ENCODE measurements around the gene OAS2. TPM values are rescaled to one million over a fixed set of nuclear protein-coding genes. Genes with fewer than 3 reads are reported as not detected.

OAS2 gene
- total RNA-seq, 1 donor from 2014 or later: 0.36 TPM

DNA sequence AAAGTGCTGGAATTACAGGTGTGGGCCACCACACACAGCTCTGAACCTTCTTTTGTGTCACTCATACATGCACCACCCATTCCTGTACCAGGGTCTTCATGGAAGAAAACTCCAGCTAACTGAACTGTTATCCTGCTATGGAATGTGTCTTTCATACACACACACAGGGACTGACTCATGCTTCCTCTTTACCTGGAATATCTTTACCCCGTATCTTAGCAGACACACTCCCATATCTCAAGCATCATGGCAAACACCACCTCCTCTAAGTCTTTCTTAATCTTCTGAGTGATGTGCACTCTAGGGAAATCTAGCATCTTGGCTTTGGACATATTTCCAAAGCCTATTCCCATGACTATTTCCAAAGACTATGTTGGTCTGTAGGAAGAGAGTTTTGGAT lies 43.2 kb downstream of the OAS2 start:
- H3K9me3 Mint-ChIP-seq: peaks cover 5% of the 10 kb centered on the region
- no peak overlapping the region for H3K4me3 Mint-ChIP-seq
- H3K27ac Mint-ChIP-seq: no peak overlapping the region
- H3K27me3 Mint-ChIP-seq (ENCODE audit: low read depth): peaks cover 57% of the 10 kb centered on the region
- H3K4me1 Mint-ChIP-seq: no peaks in the 10 kb centered on the region
- H3K36me3 Mint-ChIP-seq: no peaks in the 10 kb centered on the region
- DNase-seq (ENCODE audit: low spot score in 2 of 2, unreplicated experiment in 2 of 2): no peak
- TF ChIP-seq CTCF (IDR thresholded peaks at IDR 0.05; ENCODE audit: unreplicated experiment): no peak

DNA sequence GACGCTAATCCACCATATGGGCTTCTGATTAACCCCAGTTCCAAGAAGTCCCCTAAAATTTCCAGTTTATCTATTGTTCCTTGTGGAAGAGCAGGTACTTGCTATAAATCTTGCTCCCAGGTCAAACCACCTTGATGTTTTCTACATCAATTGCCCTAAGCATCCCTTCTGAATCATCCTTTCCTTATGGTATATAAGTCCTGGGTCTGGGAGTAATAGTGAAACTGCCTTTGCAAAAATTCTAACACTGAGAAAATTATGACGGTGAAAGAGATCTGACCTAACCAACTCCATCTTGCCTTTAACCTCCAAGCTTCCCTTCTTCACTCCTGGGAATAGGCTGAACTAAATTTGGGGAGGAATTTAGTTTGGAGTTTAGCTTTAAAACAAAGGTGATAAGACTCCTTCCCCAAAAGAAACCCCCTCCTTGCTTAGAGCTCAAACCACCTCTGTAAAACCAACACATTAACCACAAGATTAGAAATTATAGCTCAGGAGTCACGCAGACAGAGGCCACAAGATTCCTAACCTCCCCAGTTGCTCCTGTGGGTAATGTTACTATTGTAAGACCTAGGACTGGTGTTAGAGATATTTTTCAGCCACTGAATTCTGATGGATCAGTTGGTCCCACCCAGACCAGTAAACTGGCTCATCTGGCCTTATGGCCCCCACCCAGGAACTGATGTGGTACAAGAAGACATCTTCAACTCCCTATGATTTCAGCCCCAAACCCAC lies 44.4 kb downstream of the OAS2 start:
- H3K27me3 Mint-ChIP-seq (ENCODE audit: low read depth): peaks cover 60% of the 10 kb centered on the region
- DNase-seq (ENCODE audit: low spot score in 2 of 2, unreplicated experiment in 2 of 2): no peak
- no peaks in the 10 kb centered on the region for H3K4me1 Mint-ChIP-seq
- no peak overlapping the region for H3K27ac Mint-ChIP-seq
- H3K4me3 Mint-ChIP-seq: no peak overlapping the region
- TF ChIP-seq CTCF (IDR thresholded peaks at IDR 0.05; ENCODE audit: unreplicated experiment): no peak
- peaks cover 5% of the 10 kb centered on the region for H3K9me3 Mint-ChIP-seq
- H3K36me3 Mint-ChIP-seq: no peaks in the 10 kb centered on the region

- no peak overlapping the region for H3K27ac Mint-ChIP-seq
- H3K9me3 Mint-ChIP-seq: peaks cover 5% of the 10 kb centered on the region
- TF ChIP-seq CTCF (IDR thresholded peaks at IDR 0.05; ENCODE audit: unreplicated experiment): no peak
- peaks cover 46% of the 10 kb centered on the region for H3K27me3 Mint-ChIP-seq (ENCODE audit: low read depth)
- no peak for DNase-seq (ENCODE audit: low spot score in 2 of 2, unreplicated experiment in 2 of 2)
- H3K4me3 Mint-ChIP-seq: no peak overlapping the region
- no peaks in the 10 kb centered on the region for H3K4me1 Mint-ChIP-seq
- H3K36me3 Mint-ChIP-seq: no peaks in the 10 kb centered on the region
Measured at GRCh38 chr12:113027726-113028125, 49.4 kb downstream of the OAS2 start.

- Mint-ChIP-seq H3K4me3 (no peak overlapping the region), H3K27me3 (ENCODE audit: low read depth) (peaks cover 38% of the 10 kb centered on the region), H3K27ac (no peak overlapping the region), H3K4me1 (no peaks in the 10 kb centered on the region), H3K36me3 (no peaks in the 10 kb centered on the region), H3K9me3 (peaks cover 2% of the 10 kb centered on the region)
- TF ChIP-seq CTCF (IDR thresholded peaks at IDR 0.05; ENCODE audit: unreplicated experiment): peak; percentile 58
- no peak for DNase-seq (ENCODE audit: low spot score in 2 of 2, unreplicated experiment in 2 of 2)
Measured at GRCh38 chr12:113030875-113031525, 52.7 kb downstream of the OAS2 start.

- DNase-seq (ENCODE audit: low spot score in 2 of 2, unreplicated experiment in 2 of 2): no peak
- TF ChIP-seq CTCF (IDR thresholded peaks at IDR 0.05; ENCODE audit: unreplicated experiment): no peak
- peaks cover 3% of the 10 kb centered on the region for H3K9me3 Mint-ChIP-seq
- H3K36me3 Mint-ChIP-seq: no peaks in the 10 kb centered on the region
- no peak overlapping the region for H3K4me3 Mint-ChIP-seq
- no peak overlapping the region for H3K27ac Mint-ChIP-seq
- H3K4me1 Mint-ChIP-seq: no peaks in the 10 kb centered on the region
- H3K27me3 Mint-ChIP-seq (ENCODE audit: low read depth): peaks cover 48% of the 10 kb centered on the region
Measured at GRCh38 chr12:113039911-113040445, 61.7 kb downstream of the OAS2 start.
